ENCODE data around the gene PTPRE.

Gene PTPRE

GRCh38 chr10:127920306-127921074, 13.6 kb downstream of the PTPRE start:
- TF ChIP-seq POLR2A (IDR thresholded peaks at IDR 0.05; ENCODE audit: low read length) (no peak), GATA1 (IDR thresholded peaks at IDR 0.05; ENCODE audit: low read depth, low read length) (no peak)
- no peak for DNase-seq

DNA sequence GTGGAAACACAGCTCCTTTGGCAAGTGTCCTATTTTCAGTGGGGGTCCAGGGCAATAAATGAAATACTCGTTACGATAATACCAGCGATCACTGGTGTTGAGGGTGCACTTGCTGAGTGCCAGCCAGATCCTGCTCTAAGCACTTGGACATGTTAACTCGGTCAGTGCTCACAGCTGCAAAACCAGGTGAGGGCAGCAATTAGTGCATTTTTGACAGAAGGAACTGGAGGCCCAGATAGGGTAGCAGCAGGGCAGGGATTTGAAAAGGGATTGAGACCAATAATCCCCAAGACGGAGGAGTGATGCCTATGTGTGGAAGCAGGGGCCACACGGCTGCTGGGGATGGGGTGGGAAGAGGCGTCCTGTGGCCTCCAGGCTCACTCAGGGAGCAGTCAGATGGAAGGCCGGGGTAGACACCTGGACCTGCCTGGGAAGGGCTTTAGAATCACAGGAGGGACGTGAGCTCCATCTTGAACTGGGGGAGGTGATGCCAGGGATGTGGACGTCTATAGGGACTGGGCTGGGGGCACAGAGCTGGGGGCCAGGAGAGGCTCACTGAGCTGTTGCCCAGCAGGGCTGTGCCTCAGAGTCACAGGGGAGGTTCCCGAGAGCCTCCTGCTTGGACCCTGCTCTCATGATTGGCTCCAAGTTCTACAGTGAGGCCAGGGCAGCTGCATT, 14.3 kb downstream of the PTPRE start:
- no peak for DNase-seq
- TF ChIP-seq GATA1 (IDR thresholded peaks at IDR 0.05; ENCODE audit: low read depth, low read length) = no peak
- no peak for TF ChIP-seq POLR2A (IDR thresholded peaks at IDR 0.05; ENCODE audit: low read length)

GRCh38 chr10:127921753-127922145, 14.8 kb downstream of the PTPRE start:
- no peak for DNase-seq
- TF ChIP-seq POLR2A (IDR thresholded peaks at IDR 0.05; ENCODE audit: low read length) (no peak), GATA1 (IDR thresholded peaks at IDR 0.05; ENCODE audit: low read depth, low read length) (no peak)

GRCh38 chr10:127922206-127922605, 15.3 kb downstream of the PTPRE start:
- no peak for TF ChIP-seq GATA1 (IDR thresholded peaks at IDR 0.05; ENCODE audit: low read depth, low read length)
- no peak for TF ChIP-seq POLR2A (IDR thresholded peaks at IDR 0.05; ENCODE audit: low read length)
- no peak for DNase-seq

GRCh38 chr10:127922675-127923366, 15.9 kb downstream of the PTPRE start:
- TF ChIP-seq GATA1 (IDR thresholded peaks at IDR 0.05; ENCODE audit: low read depth, low read length) (no peak), POLR2A (IDR thresholded peaks at IDR 0.05; ENCODE audit: low read length) (no peak)
- DNase-seq = no peak

DNA sequence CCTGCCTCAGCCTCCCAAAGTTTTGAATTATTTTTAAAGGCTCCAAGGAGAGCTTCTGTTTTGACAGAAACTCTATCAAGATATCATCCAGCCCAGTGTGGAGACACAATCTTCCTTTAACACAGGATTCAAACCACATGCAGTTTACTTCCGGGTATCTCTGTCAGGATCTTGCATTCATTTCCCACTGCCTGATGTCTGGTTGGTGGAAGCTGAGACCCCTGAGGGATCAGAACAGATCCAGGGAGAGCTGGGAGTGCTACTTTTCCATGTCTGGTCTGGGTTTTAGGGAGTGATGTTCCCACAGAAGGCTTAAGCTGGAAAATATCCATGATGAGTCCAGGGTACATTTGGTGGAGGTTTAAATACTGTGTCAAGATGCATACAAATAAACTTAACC, 16.7 kb downstream of the PTPRE start:
- TF ChIP-seq POLR2A (IDR thresholded peaks at IDR 0.05; ENCODE audit: low read length) (no peak), GATA1 (IDR thresholded peaks at IDR 0.05; ENCODE audit: low read depth, low read length) (no peak)
- DNase-seq = no peak

DNA sequence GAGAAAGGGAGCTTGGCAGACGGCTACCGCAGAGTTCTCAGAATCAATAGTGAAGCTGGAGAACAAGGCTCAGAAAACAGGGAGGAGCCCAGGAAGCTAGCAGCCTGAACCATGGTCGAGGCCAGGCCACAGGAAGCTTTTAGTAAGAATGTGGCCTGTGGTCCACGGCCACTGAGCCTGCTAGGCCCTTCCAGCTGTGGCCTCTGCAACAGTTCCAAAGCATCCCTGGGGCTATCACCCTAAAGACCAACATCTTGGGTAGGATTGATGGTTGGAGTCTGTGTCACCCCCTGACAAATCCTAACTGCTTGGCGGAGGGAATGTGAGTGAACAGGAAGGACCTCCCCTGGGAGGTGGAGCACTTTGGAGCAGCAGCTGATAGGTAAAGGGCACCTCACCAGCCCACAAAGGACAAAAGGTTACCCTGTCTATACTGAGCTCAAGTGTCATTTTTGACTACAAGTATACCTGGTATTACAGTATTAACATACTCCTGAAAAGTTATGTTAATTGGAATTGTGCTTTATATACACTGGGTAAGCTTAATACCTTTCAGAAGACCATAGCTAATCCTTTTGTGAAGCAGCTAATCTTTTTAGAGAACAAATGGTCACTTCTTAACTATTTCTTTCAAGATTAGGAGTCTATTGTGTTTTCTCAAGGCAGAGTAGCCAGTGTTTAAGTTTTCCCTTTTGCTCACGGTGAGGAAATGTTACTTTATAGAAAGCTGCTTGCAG, 18.7 kb downstream of the PTPRE start:
- DNase-seq = no peak
- TF ChIP-seq POLR2A (IDR thresholded peaks at IDR 0.05; ENCODE audit: low read length) (no peak), GATA1 (IDR thresholded peaks at IDR 0.05; ENCODE audit: low read depth, low read length) (no peak)

- DNase-seq = no peak
These were observed 19.6 kb downstream of the PTPRE start for GRCh38 chr10:127926455-127926854.

GRCh38 chr10:127928021-127928806, 21.3 kb downstream of the PTPRE start:
- no peak for DNase-seq

More at GRCh38 chr10:127926455-127926854, 19.6 kb downstream of the PTPRE start:
- no peak for TF ChIP-seq POLR2A (IDR thresholded peaks at IDR 0.05; ENCODE audit: low read length)
- TF ChIP-seq GATA1 (IDR thresholded peaks at IDR 0.05; ENCODE audit: low read depth, low read length) = no peak

GRCh38 chr10:127932521-127933270, 25.8 kb downstream of the PTPRE start:
- no peak for DNase-seq
- TF ChIP-seq POLR2A (IDR thresholded peaks at IDR 0.05; ENCODE audit: low read length) = no peak
- no peak for TF ChIP-seq GATA1 (IDR thresholded peaks at IDR 0.05; ENCODE audit: low read depth, low read length)

More at GRCh38 chr10:127928021-127928806, 21.3 kb downstream of the PTPRE start:
- TF ChIP-seq POLR2A (IDR thresholded peaks at IDR 0.05; ENCODE audit: low read length) (no peak), GATA1 (IDR thresholded peaks at IDR 0.05; ENCODE audit: low read depth, low read length) (no peak)

DNA sequence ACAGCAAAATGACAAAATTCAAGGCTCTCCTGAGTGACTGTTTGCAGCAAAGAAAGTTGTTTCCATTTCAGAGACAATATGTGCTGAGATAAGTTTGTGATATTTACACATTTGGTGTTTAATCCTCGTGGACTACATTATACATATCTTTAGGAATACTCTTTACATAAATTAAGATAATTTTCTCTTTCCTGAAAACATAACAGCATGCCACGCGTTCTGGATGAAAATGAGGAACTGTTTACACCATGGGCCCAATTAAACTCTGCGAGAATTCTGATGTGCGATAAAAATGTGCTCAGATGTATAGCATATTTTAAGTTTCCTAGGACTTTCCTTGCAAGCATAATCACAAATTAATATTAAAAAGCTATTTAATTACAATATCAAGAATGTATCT, 26.4 kb downstream of the PTPRE start:
- TF ChIP-seq GATA1 (IDR thresholded peaks at IDR 0.05; ENCODE audit: low read depth, low read length) (no peak), POLR2A (IDR thresholded peaks at IDR 0.05; ENCODE audit: low read length) (no peak)

DNA sequence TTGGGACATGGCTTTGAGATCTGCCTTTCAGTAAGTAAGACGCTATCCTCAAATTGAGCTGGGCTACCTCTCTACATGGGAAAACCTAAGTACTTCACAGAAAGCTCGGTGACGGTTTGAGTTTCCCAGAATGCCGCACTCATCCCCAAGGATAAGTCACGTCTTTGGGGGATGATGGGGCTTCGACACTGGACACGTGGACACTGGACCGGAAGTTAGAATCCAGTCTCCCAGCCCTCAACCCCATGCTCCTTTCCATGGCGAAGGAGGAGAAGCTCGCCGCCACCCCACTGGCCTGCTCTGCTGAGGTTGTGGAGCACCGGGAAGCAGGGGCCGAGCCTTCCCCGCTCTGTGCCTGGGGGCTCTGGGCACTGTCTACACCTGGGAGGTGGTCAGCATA, 27.5 kb downstream of the PTPRE start:
- DNase-seq = no peak
- no peak for TF ChIP-seq GATA1 (IDR thresholded peaks at IDR 0.05; ENCODE audit: low read depth, low read length)
- TF ChIP-seq POLR2A (IDR thresholded peaks at IDR 0.05; ENCODE audit: low read length) = no peak

More for the DNA sequence above, 26.4 kb downstream of the PTPRE start:
- DNase-seq = no peak

All from erythroblast (primary cell).